CD4-positive, alpha-beta T cell treated with Interleukin-12 subunit alpha and Interleukin-12 subunit beta, for 1 hour (primary cell): ENCODE measurements around the gene GAB3.
"Not testable (repeated sequence)": the region's sequence is repeated elsewhere in the genome, so short reads cannot be mapped to it uniquely, and the experiment has no call there.

Source experiments
- DNase-seq: peaks from one replicate; pipeline ENCODE4 v3.0.0-alpha.2; 2020

The GAB3 gene

GRCh38 chrX:154719132-154719675, 31.7 kb downstream of the GAB3 start:
- DNase-seq = peak; percentile 66

- DNase-seq = no peak
Observed at GRCh38 chrX:154718616-154719015, 32.3 kb downstream of the GAB3 start.

- peak; percentile 49 for DNase-seq
Observed at GRCh38 chrX:154717824-154718223, 33.1 kb downstream of the GAB3 start.

GRCh38 chrX:154715825-154716224, 35.1 kb downstream of the GAB3 start:
- no peak for DNase-seq

- peak; percentile 70 for DNase-seq
Observed at GRCh38 chrX:154714925-154715324, 36.0 kb downstream of the GAB3 start.

GRCh38 chrX:154712781-154713740, 37.8 kb downstream of the GAB3 start:
- DNase-seq = peak; percentile 61

GRCh38 chrX:154711264-154711663, 39.6 kb downstream of the GAB3 start:
- no peak for DNase-seq

GRCh38 chrX:154710309-154710708, 40.6 kb downstream of the GAB3 start:
- no peak for DNase-seq

GRCh38 chrX:154698630-154699248, 52.1 kb downstream of the GAB3 start:
- DNase-seq = no peak

- no peak for DNase-seq
Observed at GRCh38 chrX:154696676-154697045, 54.2 kb downstream of the GAB3 start.

GRCh38 chrX:154695911-154696675, 54.8 kb downstream of the GAB3 start:
- DNase-seq = no peak

- DNase-seq = no peak
Observed at GRCh38 chrX:154693394-154693793, 57.5 kb downstream of the GAB3 start.

- not testable (repeated sequence) for DNase-seq
Observed at GRCh38 chrX:154690438-154690837, 60.4 kb downstream of the GAB3 start.

GRCh38 chrX:154672084-154672483, 78.8 kb downstream of the GAB3 start:
- DNase-seq = not testable (repeated sequence)

- peak; percentile 1 for DNase-seq
Observed at GRCh38 chrX:154670848-154671247, 80.0 kb downstream of the GAB3 start.

GRCh38 chrX:154661899-154662298, 89.0 kb downstream of the GAB3 start:
- DNase-seq = no peak

- DNase-seq = no peak
Observed at GRCh38 chrX:154661170-154661569, 89.7 kb downstream of the GAB3 start.

- DNase-seq = no peak
Observed at GRCh38 chrX:154660541-154660940, 90.3 kb downstream of the GAB3 start.

GRCh38 chrX:154658957-154659356, 91.9 kb downstream of the GAB3 start:
- no peak for DNase-seq

- no peak for DNase-seq
Observed at GRCh38 chrX:154658187-154658586, 92.7 kb downstream of the GAB3 start.

GRCh38 chrX:154657226-154657805, 93.6 kb downstream of the GAB3 start:
- DNase-seq = no peak

- DNase-seq = no peak
Observed at GRCh38 chrX:154655786-154656185, 95.1 kb downstream of the GAB3 start.

GRCh38 chrX:154655346-154655745, 95.5 kb downstream of the GAB3 start:
- no peak for DNase-seq
